Prostate gland (tissue), 2 donors: ENCODE data around the gene ALOX12B. TPM values are rescaled to one million over a fixed set of nuclear protein-coding genes. Genes with fewer than 3 reads are reported as not detected.

Source experiments
- DNase-seq: peaks from one replicate; pipeline ENCODE4 v3.0.0-alpha.2; 2019; ENCODE audit warnings: low spot score
- H3K27ac ChIP-seq, 2 donors: fragments of 200-600 bp; sonication (generic); 2 replicates each; pipeline ENCODE4 v1.5.1; 2017 to 2019
- H3K27me3 ChIP-seq: fragments of 200-600 bp; sonication (generic); replicated peaks from 2 replicates; pipeline ENCODE4 v1.5.1; 2019; ENCODE audit not compliant: insufficient read depth
- H3K36me3 ChIP-seq, 2 donors: fragments of 200-600 bp; sonication (generic); 1 replicate in 1 of 2; 2 replicates in 1 of 2; pipeline versions ENCODE4 v1.5.1 to v1.8.1; 2017 to 2019
- H3K4me1 ChIP-seq: fragments of 200-600 bp; sonication (generic); replicated peaks from 2 replicates; pipeline ENCODE4 v1.5.1; 2019
- H3K4me3 ChIP-seq, 2 donors: fragments of 200-600 bp; sonication (generic); 2 replicates each; pipeline ENCODE4 v1.5.1; 2017 to 2019
- H3K9me3 ChIP-seq: fragments of 200-600 bp; sonication (generic); 2 replicates; pipeline ENCODE4 v1.5.1; 2017
- CTCF ChIP-seq, 4 experiments: fragments of 200-600 bp in 2 of 4; fragments of 450-650 bp in 2 of 4; sonication (generic) in 2 of 4; IDR thresholded peaks; 1 replicate in 3 of 4; 2 replicates in 1 of 4; pipeline ENCODE4 v1.5.1; 2016 to 2019; ENCODE audit warnings: antibody characterized with exemption in 4 of 4, mild to moderate bottlenecking in 2 of 4, moderate library complexity in 2 of 4
- POLR2A ChIP-seq: fragments of 450-650 bp; IDR thresholded peaks from one replicate; pipeline ENCODE4 v1.6.1; 2016; ENCODE audit warnings: antibody characterized with exemption, mild to moderate bottlenecking
- POLR2AphosphoS5 ChIP-seq: sonication (generic); formaldehyde crosslinking; IDR thresholded peaks from one replicate; pipeline ENCODE4 v1.6.1; 2017; ENCODE audit warnings: antibody characterized with exemption
- WGBS: methylation state at CpG from one replicate; pipeline ENCODE4 v1.1.5; 2018; 5-methylcytosine and 5-hydroxymethylcytosine counted together
- intact Hi-C: fragments of 100-400 bp; cut with DNase I; formaldehyde crosslinking; loops from one replicate; pipeline ENCODE4 v1.14.2; 2022
- total RNA-seq, 2 donors: library from RNA; depleted of rRNA; stranded (reverse); fragments of >200 nt; gene quantifications; one replicate each; pipeline ENCODE4 v1.1.0, GENCODE V29; 2016

The ALOX12B gene
- total RNA-seq, 2 donors from 2014 or later, result 0.18 to 0.40 TPM

GRCh38 chr17:8100111-8100510, 12.6 kb upstream of the ALOX12B start:
- WGBS, result 31% methylated on average over 2 of the region's 2 CpGs
- H3K4me3 ChIP-seq, result no peak overlapping the region
- no peaks in the 10 kb centered on the region for H3K9me3 ChIP-seq
- DNase-seq, result no peak
- TF ChIP-seq CTCF (IDR thresholded peaks at IDR 0.05) (no peak), POLR2AphosphoS5 (no peak), POLR2A (no peak)
- no peak overlapping the region for H3K27ac ChIP-seq
- no peaks in the 10 kb centered on the region for H3K4me1 ChIP-seq
- H3K36me3 ChIP-seq, result no peaks in the 10 kb centered on the region
- intact Hi-C loops, result no loop called here
- H3K27me3 ChIP-seq, result no peaks in the 10 kb centered on the region

DNA sequence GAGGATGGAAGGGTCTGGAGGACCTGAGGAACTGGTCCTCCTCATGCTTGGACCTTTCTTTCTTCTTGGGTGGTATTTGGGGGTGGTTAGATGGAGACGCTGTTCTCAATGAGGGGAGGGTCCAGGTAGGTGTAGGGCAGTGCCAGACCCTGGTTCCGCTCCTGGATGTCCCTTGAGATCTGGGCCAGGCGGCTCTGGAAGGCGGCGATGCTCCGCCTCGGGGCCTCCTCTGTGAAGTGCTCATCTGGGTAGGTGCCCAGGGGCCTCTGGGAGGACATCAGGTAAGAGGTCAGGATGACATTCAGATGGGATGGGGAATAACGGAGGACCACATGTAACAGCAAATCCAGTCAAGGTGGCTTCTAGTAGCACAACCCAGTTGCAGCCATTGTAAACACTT, 9.0 kb upstream of the ALOX12B start:
- H3K4me1 ChIP-seq, result no peaks in the 10 kb centered on the region
- TF ChIP-seq CTCF (IDR thresholded peaks at IDR 0.05) (no peak), POLR2AphosphoS5 (no peak), POLR2A (no peak)
- no peak for DNase-seq
- no peaks in the 10 kb centered on the region for H3K9me3 ChIP-seq
- no peaks in the 10 kb centered on the region for H3K36me3 ChIP-seq
- 79% methylated on average over 8 of the region's 8 CpGs for WGBS
- no peak overlapping the region for H3K4me3 ChIP-seq
- no peaks in the 10 kb centered on the region for H3K27me3 ChIP-seq
- no peak overlapping the region for H3K27ac ChIP-seq
- intact Hi-C loops, result no loop called here

- WGBS, result 60% methylated on average over 6 of the region's 6 CpGs
- H3K4me1 ChIP-seq, result no peaks in the 10 kb centered on the region
- no peak for DNase-seq
- H3K36me3 ChIP-seq, result no peaks in the 10 kb centered on the region
- no peak overlapping the region for H3K27ac ChIP-seq
- H3K27me3 ChIP-seq, result no peaks in the 10 kb centered on the region
- no peaks in the 10 kb centered on the region for H3K9me3 ChIP-seq
- TF ChIP-seq CTCF (IDR thresholded peaks at IDR 0.05), result no peak
- TF ChIP-seq POLR2A, result no peak
- TF ChIP-seq POLR2AphosphoS5, result no peak
- no peak overlapping the region for H3K4me3 ChIP-seq
- intact Hi-C loops, result no loop called here
These were observed 7.8 kb upstream of the ALOX12B start for GRCh38 chr17:8095361-8095760.

DNA sequence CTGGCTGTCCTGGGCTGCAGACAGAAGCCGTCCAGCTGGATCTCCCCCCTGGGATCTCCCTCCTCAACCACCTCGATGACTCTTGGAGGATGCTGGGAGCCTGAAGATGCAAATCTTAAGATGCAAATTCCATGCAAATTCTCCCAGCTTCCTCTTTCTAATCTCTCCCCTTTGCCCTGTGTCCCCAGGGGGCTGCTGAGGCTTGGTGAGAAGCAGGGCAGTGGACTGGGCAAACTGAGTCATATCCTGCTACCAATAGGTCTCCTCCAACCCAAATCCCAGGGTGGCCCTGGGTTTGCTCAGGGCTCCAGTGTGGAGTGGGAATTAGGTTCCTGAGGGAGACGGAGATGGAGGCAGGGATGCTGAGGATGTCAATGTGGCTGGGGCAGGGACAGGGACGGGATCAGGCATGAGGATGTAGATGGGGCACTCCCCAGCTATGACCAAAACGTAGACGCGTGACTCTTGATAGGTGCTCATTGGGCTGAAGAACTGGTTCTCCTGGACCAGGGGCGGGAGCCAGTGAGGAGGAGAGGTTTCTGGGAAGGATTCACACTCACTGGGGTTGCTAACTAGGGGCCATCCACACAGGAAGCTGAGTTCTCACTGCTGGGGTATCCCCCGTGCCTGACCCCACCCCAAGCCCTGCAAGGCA, 3.6 kb upstream of the ALOX12B start:
- Histone ChIP-seq H3K4me1 (no peaks in the 10 kb centered on the region), H3K27me3 (no peaks in the 10 kb centered on the region), H3K27ac (no peak overlapping the region), H3K4me3 (no peak overlapping the region), H3K9me3 (no peaks in the 10 kb centered on the region), H3K36me3 (no peaks in the 10 kb centered on the region)
- TF ChIP-seq POLR2AphosphoS5, result no peak
- intact Hi-C loops, result no loop called here
- no peak for DNase-seq
- WGBS, result 42% methylated on average over 9 of the region's 9 CpGs

- intact Hi-C loops, result no loop called here
- Histone ChIP-seq H3K4me1 (no peaks in the 10 kb centered on the region), H3K9me3 (no peaks in the 10 kb centered on the region), H3K36me3 (no peaks in the 10 kb centered on the region), H3K27ac (no peak overlapping the region), H3K4me3 (no peak overlapping the region), H3K27me3 (no peaks in the 10 kb centered on the region)
- 70% methylated on average over 6 of the region's 6 CpGs for WGBS
- TF ChIP-seq CTCF (IDR thresholded peaks at IDR 0.05), result no peak
- TF ChIP-seq POLR2A, result no peak
- no peak for TF ChIP-seq POLR2AphosphoS5
- no peak for DNase-seq
These were observed 2.2 kb upstream of the ALOX12B start for GRCh38 chr17:8089728-8090127.
